Activated T-helper 17 cell treated with anti-CD3 and anti-CD28 coated beads, Interleukin-2, amount 50 U/mL, for 72 hours (primary cell): Measurements from ENCODE around the gene TESMIN. TPM values are rescaled to one million over a fixed set of nuclear protein-coding genes. Genes with fewer than 3 reads are reported as not detected.

ENCODE experiments used
- ATAC-seq: fragments of 150-1000 bp; cut with Tn5 transposase; replicated peaks from 2 replicates; pipeline ENCODE4 v1.10.0; 2021; ENCODE audit warnings: mild to moderate bottlenecking, moderate library complexity
- H3K27ac Mint-ChIP-seq: one replicate; pipeline ENCODE4 v1.8.0; 2022; ENCODE audit warnings: mixed read lengths
- H3K27me3 Mint-ChIP-seq: one replicate; pipeline ENCODE4 v1.8.0; 2022; ENCODE audit warnings: mixed read lengths
- H3K36me3 Mint-ChIP-seq: one replicate; pipeline ENCODE4 v1.8.0; 2022; ENCODE audit warnings: low read depth, mild to moderate bottlenecking, mixed read lengths
- H3K4me1 Mint-ChIP-seq: one replicate; pipeline ENCODE4 v1.8.0; 2022; ENCODE audit warnings: mixed read lengths
- H3K4me3 Mint-ChIP-seq: one replicate; pipeline ENCODE4 v1.8.0; 2022; ENCODE audit warnings: mild to moderate bottlenecking, mixed read lengths
- H3K9me3 Mint-ChIP-seq: one replicate; pipeline ENCODE4 v1.8.0; 2022; ENCODE audit warnings: mixed read lengths
- total RNA-seq, 2 donors: library from RNA; stranded (reverse); gene quantifications; one replicate each; pipeline ENCODE4 v1.2.3, GENCODE V29; 2022

Gene TESMIN
- total RNA-seq, 2 donors from 2014 or later: 7.7 to 11.8 TPM

- peaks cover 14% of the 10 kb centered on the region for H3K27me3 Mint-ChIP-seq
- no peaks in the 10 kb centered on the region for H3K9me3 Mint-ChIP-seq
- no peak overlapping the region for H3K4me3 Mint-ChIP-seq
- no peaks in the 10 kb centered on the region for H3K36me3 Mint-ChIP-seq
- no peaks in the 10 kb centered on the region for H3K4me1 Mint-ChIP-seq
- H3K27ac Mint-ChIP-seq: no peak overlapping the region
- no peak for ATAC-seq
Observed at GRCh38 chr11:68659158-68659921, 92.0 kb downstream of the TESMIN start.

DNA sequence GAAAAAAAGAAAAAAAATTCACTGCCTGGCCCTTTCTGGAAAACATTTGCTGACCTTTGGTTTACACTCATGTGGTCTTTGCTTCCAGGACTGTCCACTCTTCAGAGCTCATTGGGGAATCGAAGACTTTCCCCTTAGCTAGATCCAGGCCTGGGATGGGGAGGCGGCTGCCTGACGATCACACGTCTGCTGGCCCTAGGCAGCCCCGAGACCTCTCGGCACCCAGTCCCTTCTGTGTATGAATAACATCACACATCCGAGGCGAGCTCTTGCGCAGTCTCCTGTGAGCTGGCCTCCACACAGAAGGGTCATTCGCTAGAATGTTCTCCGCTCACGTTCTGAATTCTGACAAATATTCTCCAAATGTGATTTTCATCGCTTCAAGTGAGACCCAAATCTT is 92.7 kb downstream of the TESMIN start:
- H3K4me1 Mint-ChIP-seq: no peaks in the 10 kb centered on the region
- H3K4me3 Mint-ChIP-seq: no peak overlapping the region
- H3K9me3 Mint-ChIP-seq: no peaks in the 10 kb centered on the region
- H3K27ac Mint-ChIP-seq: no peak overlapping the region
- no peaks in the 10 kb centered on the region for H3K36me3 Mint-ChIP-seq
- no peak for ATAC-seq
- peaks cover 14% of the 10 kb centered on the region for H3K27me3 Mint-ChIP-seq

- Mint-ChIP-seq H3K4me3 (no peak overlapping the region), H3K27me3 (peaks cover 14% of the 10 kb centered on the region), H3K9me3 (no peaks in the 10 kb centered on the region), H3K27ac (no peak overlapping the region), H3K4me1 (no peaks in the 10 kb centered on the region), H3K36me3 (no peaks in the 10 kb centered on the region)
- no peak for ATAC-seq
Observed at GRCh38 chr11:68658097-68658496, 93.2 kb downstream of the TESMIN start.

Other genes with a start within 250 kb of the TESMIN start
- 1 to 10 TPM in 1 of 2 donors, under 1 TPM in 1; 0.66 to 1.6 TPM for gene GAL, start 67.0 kb downstream of the TESMIN start, total RNA-seq
- 10 to 100 TPM; 12.9 to 45.0 TPM for gene CPT1A, start 90.4 kb upstream of the TESMIN start, total RNA-seq
- gene MRPL21, start 152.3 kb upstream of the TESMIN start, total RNA-seq: 10 to 100 TPM; 43.4 to 96.4 TPM
- 10 to 100 TPM; 27.2 to 38.3 TPM for gene IGHMBP2, start 152.4 kb upstream of the TESMIN start, total RNA-seq
- gene MRGPRD, start 229.5 kb upstream of the TESMIN start, total RNA-seq: not detected